Smooth muscle cell of the brain vasculature (primary cell): ENCODE results near the gene INO80C.

Experiments
- DNase-seq: peaks from one replicate; pipeline ENCODE4 v3.0.0-alpha.2; 2012; ENCODE audit warnings: low read depth, low spot score

The INO80C gene

GRCh38 chr18:35431374-35431741 is 66.4 kb downstream of the INO80C start:
- no peak for DNase-seq

DNA sequence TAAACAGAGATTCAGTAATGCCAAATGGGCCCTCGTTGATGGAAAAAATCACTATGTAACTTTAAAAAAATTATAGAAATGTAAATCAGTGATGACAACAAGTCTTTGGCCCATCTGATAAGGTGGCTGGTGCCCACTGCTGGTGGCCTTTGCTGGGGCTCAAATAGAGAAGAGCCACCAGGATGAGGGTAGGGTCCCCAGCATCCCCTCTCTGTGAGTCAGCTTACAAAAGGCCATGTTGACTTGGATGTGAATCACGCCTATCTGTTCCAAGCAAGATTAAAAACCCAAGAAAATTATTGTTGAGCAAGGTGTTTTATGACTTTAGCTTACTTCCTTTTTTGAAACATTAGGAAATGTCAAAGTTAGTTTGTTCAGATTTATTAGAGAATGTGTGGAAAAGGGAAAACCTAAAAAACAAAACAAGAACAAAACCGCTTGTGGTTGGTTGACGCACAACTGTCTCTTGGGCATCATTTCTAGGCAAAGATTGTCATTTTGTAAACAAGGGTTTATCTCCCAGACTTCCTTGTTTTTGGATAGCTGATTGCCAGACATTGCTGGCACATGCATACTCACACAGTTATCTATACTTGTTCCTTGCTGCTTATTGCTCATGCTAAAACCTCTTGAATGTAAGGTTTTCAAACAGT is 66.9 kb downstream of the INO80C start:
- no peak for DNase-seq

DNA sequence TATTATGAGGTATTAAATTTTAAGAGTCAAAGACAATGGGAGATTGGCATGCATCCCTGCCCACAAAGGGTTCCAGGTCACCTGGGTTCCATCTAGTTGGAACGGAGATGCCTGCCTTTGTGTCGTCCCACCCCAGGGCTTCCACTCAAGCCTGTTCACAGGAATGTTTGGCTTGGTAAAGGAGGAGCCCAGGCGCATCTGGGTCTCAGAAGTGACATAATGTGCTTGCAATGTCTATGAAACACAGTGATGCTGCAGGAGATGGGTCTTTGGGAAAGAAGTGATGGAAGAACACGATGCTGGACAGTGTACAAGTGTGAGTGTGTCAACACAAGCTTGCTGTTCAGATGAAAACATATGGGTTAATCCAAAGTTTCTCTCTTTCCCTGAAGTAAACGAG is 71.0 kb downstream of the INO80C start:
- no peak for DNase-seq

DNA sequence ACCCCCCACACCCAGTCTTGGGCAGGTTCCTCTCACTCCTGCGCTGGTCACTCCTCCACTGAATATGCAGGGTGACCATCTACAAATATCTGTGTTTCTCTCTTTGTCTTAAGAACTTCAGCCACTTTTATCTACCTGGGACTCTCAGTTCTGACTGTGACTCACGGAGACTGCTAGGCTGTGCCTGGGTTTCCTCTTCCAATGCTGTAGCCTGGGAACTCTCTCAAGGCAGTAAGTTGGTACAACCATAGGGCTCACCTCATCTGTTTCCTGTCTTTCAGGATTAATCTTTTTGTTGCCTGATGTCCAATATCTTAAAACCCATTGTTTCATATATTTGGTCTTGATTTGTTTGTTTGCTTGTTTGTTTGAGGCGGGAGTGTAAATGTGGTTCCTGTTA is 73.4 kb downstream of the INO80C start:
- DNase-seq, result no peak

DNA sequence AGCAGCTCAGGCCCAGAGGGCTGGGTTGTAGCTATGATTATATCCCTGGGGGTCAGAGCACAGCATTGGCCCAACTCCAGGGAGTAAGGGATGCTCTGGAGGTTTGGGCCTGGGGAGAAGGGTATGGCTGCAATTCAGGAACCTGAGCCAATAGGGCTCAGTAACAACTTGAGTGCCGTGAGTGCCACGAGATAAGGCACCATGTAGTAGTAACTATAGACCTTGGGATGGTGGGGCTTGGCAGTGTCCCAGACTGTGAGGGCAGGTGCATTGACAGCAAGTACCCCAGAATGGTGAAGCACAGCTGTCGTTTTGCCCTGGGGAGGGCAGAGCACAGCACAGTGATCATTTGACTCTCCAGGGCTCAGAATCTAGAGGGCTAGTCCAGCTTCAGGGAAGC is 75.5 kb downstream of the INO80C start:
- no peak for DNase-seq

GRCh38 chr18:35418610-35419009 is 79.2 kb downstream of the INO80C start:
- no peak for DNase-seq
